ENCODE data around the gene CD109. TPM values are rescaled to one million over a fixed set of nuclear protein-coding genes. Genes with fewer than 3 reads are reported as not detected.

CD109 gene
- polyA plus RNA-seq, 1 donor from 2014 or later, result 0.07 TPM

DNA sequence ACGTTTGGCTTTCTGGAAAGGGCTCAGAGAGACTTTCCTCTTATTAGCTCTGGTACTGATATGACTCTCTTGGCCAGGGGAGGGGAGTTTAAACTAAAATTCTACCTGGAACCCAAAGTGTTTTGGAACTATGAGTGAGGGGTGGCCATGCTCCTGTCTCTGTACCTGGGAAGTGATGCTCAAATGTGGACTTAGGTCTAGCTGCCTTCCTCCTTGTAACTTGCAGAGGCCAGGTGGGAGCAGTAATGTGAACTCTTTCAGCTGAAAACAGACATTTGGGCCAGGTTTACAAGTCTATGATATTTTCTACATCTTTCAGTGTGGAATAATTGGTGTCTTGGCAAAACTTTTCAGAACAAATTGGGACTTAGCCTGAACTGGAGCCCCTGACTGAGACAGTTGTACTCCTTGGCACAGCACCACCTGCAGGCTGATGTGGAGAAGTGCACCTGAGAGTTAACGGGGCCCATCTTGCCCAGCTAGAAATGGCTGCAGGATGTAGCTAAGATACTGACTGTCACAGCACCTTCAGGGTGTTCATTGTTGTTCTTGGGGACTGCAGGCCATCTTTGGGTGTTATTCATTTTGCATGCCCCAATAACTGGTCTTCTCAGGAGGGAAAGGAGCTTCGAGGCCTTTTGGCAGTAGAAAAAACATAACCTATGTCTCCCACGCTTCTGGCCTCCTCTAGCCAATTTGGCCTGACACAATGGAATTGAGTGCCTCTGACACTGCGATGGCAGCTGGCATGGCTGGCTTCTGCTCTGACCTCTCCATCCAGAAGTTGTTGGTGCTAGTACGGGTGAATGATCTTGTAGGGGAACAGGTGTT is 37.1 kb downstream of the CD109 start:
- Histone ChIP-seq H3F3A (ENCODE audit: insufficient read depth, low read length, poor library complexity, severe bottlenecking) (no peaks in the 10 kb centered on the region), H3K9ac (ENCODE audit: low read length) (no peak overlapping the region), H2AFZ (ENCODE audit: low read depth, low read length) (no peak overlapping the region), H3K4me2 (ENCODE audit: low read length) (no peak overlapping the region), H3K36me3 (ENCODE audit: insufficient read depth, low read length) (no peaks in the 10 kb centered on the region), H4K20me1 (ENCODE audit: insufficient read depth) (no peaks in the 10 kb centered on the region), H3K79me2 (replicated peaks; ENCODE audit: insufficient read depth, low read length) (no peaks in the 10 kb centered on the region), H3K27me3 (ENCODE audit: insufficient read depth, low read depth, low read length) (no peaks in the 10 kb centered on the region), H3K27ac (ENCODE audit: low read length) (no peak overlapping the region), H3K4me3 (ENCODE audit: low read length) (no peak overlapping the region), H3K9me2 (ENCODE audit: insufficient read depth, low read length) (no peaks in the 10 kb centered on the region), H3K9me3 (ENCODE audit: low read length) (no peaks in the 10 kb centered on the region)
- no peak for TF ChIP-seq TAF1 (IDR thresholded peaks at IDR 0.05; ENCODE audit: low read depth)
- TF ChIP-seq, protein P1, sequence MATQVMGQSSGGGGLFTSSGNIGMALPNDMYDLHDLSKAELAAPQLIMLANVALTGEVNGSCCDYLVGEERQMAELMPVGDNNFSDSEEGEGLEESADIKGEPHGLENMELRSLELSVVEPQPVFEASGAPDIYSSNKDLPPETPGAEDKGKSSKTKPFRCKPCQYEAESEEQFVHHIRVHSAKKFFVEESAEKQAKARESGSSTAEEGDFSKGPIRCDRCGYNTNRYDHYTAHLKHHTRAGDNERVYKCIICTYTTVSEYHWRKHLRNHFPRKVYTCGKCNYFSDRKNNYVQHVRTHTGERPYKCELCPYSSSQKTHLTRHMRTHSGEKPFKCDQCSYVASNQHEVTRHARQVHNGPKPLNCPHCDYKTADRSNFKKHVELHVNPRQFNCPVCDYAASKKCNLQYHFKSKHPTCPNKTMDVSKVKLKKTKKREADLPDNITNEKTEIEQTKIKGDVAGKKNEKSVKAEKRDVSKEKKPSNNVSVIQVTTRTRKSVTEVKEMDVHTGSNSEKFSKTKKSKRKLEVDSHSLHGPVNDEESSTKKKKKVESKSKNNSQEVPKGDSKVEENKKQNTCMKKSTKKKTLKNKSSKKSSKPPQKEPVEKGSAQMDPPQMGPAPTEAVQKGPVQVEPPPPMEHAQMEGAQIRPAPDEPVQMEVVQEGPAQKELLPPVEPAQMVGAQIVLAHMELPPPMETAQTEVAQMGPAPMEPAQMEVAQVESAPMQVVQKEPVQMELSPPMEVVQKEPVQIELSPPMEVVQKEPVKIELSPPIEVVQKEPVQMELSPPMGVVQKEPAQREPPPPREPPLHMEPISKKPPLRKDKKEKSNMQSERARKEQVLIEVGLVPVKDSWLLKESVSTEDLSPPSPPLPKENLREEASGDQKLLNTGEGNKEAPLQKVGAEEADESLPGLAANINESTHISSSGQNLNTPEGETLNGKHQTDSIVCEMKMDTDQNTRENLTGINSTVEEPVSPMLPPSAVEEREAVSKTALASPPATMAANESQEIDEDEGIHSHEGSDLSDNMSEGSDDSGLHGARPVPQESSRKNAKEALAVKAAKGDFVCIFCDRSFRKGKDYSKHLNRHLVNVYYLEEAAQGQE (IDR thresholded peaks at IDR 0.05; ENCODE audit: borderline replicate concordance), result no peak
- no peak for TF ChIP-seq EZH2 (IDR thresholded peaks at IDR 0.05; ENCODE audit: borderline replicate concordance, insufficient read depth, low read length, poor library complexity, severe bottlenecking)
- TF ChIP-seq, protein P2, sequence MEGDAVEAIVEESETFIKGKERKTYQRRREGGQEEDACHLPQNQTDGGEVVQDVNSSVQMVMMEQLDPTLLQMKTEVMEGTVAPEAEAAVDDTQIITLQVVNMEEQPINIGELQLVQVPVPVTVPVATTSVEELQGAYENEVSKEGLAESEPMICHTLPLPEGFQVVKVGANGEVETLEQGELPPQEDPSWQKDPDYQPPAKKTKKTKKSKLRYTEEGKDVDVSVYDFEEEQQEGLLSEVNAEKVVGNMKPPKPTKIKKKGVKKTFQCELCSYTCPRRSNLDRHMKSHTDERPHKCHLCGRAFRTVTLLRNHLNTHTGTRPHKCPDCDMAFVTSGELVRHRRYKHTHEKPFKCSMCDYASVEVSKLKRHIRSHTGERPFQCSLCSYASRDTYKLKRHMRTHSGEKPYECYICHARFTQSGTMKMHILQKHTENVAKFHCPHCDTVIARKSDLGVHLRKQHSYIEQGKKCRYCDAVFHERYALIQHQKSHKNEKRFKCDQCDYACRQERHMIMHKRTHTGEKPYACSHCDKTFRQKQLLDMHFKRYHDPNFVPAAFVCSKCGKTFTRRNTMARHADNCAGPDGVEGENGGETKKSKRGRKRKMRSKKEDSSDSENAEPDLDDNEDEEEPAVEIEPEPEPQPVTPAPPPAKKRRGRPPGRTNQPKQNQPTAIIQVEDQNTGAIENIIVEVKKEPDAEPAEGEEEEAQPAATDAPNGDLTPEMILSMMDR (IDR thresholded peaks at IDR 0.05; ENCODE audit: poor library complexity, severe bottlenecking), result peak; percentile 28
- no peak for TF ChIP-seq MXI1 (conservative IDR thresholded peaks at IDR 0.05; ENCODE audit: poor library complexity, severe bottlenecking)
- TF ChIP-seq POLR2AphosphoS5 (IDR thresholded peaks at IDR 0.05), result no peak
- no peak for TF ChIP-seq SMC3 (conservative IDR thresholded peaks at IDR 0.05; ENCODE audit: poor library complexity)

DNA sequence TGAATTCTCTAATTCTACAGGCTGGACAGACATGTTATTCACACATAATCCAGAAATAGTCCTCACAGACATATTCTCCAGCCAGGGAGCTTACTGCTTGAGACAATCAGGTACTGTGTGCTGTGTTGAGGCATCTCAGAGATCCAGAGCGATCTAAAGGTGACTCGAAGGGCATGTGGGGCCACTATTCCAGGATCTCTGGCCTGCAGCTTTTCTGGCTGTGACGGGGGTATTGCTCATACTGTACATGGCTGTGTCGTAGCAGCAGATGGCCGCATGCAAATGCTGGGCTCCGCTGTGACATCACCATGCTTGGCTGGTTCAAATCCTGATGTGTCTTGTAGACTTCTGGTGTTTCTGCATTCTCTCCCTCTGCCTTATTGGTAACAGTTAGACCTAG is 37.8 kb downstream of the CD109 start:
- H3F3A ChIP-seq (ENCODE audit: insufficient read depth, low read length, poor library complexity, severe bottlenecking), result no peaks in the 10 kb centered on the region
- no peak overlapping the region for H2AFZ ChIP-seq (ENCODE audit: low read depth, low read length)
- H3K9me2 ChIP-seq (ENCODE audit: insufficient read depth, low read length), result no peaks in the 10 kb centered on the region
- no peaks in the 10 kb centered on the region for H3K36me3 ChIP-seq (ENCODE audit: insufficient read depth, low read length)
- no peaks in the 10 kb centered on the region for H3K9me3 ChIP-seq (ENCODE audit: low read length)
- no peaks in the 10 kb centered on the region for H3K27me3 ChIP-seq (ENCODE audit: insufficient read depth, low read depth, low read length)
- TF ChIP-seq POLR2AphosphoS5 (IDR thresholded peaks at IDR 0.05) (no peak), EZH2 (IDR thresholded peaks at IDR 0.05; ENCODE audit: borderline replicate concordance, insufficient read depth, low read length, poor library complexity, severe bottlenecking) (no peak), SMC3 (conservative IDR thresholded peaks at IDR 0.05; ENCODE audit: poor library complexity) (no peak), EP300 (conservative IDR thresholded peaks at IDR 0.05; ENCODE audit: poor library complexity, severe bottlenecking) (no peak), TAF1 (IDR thresholded peaks at IDR 0.05; ENCODE audit: low read depth) (no peak), MXI1 (conservative IDR thresholded peaks at IDR 0.05; ENCODE audit: poor library complexity, severe bottlenecking) (no peak), RAD21 (conservative IDR thresholded peaks at IDR 0.05) (no peak)
- TF ChIP-seq, protein P1 (IDR thresholded peaks at IDR 0.05; ENCODE audit: borderline replicate concordance), result no peak
- TF ChIP-seq, protein P2 (IDR thresholded peaks at IDR 0.05; ENCODE audit: poor library complexity, severe bottlenecking), result no peak
- H3K4me2 ChIP-seq (ENCODE audit: low read length), result no peak overlapping the region
- H3K79me2 ChIP-seq (replicated peaks; ENCODE audit: insufficient read depth, low read length), result no peaks in the 10 kb centered on the region
- no peak overlapping the region for H3K9ac ChIP-seq (ENCODE audit: low read length)
- no peak overlapping the region for H3K4me3 ChIP-seq (ENCODE audit: low read length)
- H4K20me1 ChIP-seq (ENCODE audit: insufficient read depth), result no peaks in the 10 kb centered on the region
- H3K27ac ChIP-seq (ENCODE audit: low read length), result no peak overlapping the region
